ENCODE data around the gene PPHLN1. TPM values are rescaled to one million over a fixed set of nuclear protein-coding genes. Genes with fewer than 3 reads are reported as not detected.

The PPHLN1 gene, protein sequence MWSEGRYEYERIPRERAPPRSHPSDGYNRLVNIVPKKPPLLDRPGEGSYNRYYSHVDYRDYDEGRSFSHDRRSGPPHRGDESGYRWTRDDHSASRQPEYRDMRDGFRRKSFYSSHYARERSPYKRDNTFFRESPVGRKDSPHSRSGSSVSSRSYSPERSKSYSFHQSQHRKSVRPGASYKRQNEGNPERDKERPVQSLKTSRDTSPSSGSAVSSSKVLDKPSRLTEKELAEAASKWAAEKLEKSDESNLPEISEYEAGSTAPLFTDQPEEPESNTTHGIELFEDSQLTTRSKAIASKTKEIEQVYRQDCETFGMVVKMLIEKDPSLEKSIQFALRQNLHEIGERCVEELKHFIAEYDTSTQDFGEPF
- 10 to 100 TPM; 43.2 to 88.9 (median 56.0) TPM for total RNA-seq

DNA sequence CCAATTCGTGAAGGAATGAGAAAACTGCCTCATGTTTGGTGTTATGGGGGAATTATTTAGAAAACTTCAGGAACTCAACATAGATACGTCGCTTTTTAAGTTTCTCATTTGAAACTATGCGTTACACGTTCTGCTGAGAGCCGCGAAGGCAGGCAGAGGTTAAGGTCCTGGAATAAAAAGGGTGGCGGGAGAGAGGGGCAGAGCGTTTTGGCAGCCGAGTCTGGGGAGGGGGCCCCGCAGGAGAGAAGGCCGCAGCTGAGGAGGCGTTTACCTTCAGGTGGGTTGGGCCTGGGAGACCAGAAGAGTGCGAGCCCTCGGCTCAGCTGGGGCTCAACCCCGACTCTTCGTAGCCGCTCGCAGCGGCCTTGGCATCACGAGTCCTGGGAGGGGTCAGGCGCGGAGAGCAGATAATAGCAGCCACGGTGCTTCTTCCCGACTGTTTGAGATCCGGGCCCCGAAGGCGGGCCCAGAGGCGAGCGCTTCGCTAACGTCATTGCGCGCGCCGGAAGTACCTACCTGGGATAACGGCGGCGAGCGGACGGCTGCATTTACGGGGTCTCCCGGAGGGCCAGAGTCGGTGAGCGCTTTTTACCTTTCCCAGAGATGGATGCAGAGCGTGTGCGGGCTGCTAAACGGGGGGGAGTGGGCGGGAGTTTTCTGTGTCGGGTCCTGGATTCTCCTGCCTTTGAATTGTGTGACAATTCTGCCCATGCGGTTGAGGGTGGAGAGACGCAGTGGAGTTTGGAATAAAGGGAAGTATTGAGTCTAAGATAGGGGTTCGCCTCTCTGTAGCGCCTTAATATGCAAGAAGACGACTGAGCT, at the start of gene PPHLN1, which contains the start of gene ZCRB1:
TSS of gene PPHLN1 (plus strand) at position 515 of the 822 bp plus-strand sequence. CDS start 9,736 bp downstream, outside the sequence.
TSS of gene ZCRB1 (minus strand) at position 442 of the 822 bp plus-strand sequence. CDS start 1,992 bp downstream, outside the sequence.
- Histone ChIP-seq H3K27ac (peak within 1 kb of the TSS; percentile 67 to 90 (median 88)), H3K9me3 (no peaks in the 10 kb centered on the region), H3K36me3 (peaks cover 0 to 17% of the 10 kb centered on the region in 2 donors), H3K4me1 (peaks cover 11 to 43% (median 12%) of the 10 kb centered on the region in 3 donors), H3K27me3 (no peaks in the 10 kb centered on the region), H3K4me3 (peak within 1 kb of the TSS; percentile 61 to 67)
- 1 to 2% methylated on average over 19 to 21 of the region's 55 CpGs for WGBS, 2 donors (ENCODE audit: low coverage in 1 of 2)
- TF ChIP-seq, protein P1, sequence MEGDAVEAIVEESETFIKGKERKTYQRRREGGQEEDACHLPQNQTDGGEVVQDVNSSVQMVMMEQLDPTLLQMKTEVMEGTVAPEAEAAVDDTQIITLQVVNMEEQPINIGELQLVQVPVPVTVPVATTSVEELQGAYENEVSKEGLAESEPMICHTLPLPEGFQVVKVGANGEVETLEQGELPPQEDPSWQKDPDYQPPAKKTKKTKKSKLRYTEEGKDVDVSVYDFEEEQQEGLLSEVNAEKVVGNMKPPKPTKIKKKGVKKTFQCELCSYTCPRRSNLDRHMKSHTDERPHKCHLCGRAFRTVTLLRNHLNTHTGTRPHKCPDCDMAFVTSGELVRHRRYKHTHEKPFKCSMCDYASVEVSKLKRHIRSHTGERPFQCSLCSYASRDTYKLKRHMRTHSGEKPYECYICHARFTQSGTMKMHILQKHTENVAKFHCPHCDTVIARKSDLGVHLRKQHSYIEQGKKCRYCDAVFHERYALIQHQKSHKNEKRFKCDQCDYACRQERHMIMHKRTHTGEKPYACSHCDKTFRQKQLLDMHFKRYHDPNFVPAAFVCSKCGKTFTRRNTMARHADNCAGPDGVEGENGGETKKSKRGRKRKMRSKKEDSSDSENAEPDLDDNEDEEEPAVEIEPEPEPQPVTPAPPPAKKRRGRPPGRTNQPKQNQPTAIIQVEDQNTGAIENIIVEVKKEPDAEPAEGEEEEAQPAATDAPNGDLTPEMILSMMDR (IDR thresholded peaks at IDR 0.05), result peak in 2 of 4 experiments; percentile 23 to 31
- TF ChIP-seq EP300 (IDR thresholded peaks at IDR 0.05) (no peak), POLR2A (IDR thresholded peaks at IDR 0.05) (peak in 1 of 2 donors; percentile 62), POLR2AphosphoS5 (IDR thresholded peaks at IDR 0.05) (peak; percentile 82)
- ATAC-seq, result peak; percentile 95

DNA sequence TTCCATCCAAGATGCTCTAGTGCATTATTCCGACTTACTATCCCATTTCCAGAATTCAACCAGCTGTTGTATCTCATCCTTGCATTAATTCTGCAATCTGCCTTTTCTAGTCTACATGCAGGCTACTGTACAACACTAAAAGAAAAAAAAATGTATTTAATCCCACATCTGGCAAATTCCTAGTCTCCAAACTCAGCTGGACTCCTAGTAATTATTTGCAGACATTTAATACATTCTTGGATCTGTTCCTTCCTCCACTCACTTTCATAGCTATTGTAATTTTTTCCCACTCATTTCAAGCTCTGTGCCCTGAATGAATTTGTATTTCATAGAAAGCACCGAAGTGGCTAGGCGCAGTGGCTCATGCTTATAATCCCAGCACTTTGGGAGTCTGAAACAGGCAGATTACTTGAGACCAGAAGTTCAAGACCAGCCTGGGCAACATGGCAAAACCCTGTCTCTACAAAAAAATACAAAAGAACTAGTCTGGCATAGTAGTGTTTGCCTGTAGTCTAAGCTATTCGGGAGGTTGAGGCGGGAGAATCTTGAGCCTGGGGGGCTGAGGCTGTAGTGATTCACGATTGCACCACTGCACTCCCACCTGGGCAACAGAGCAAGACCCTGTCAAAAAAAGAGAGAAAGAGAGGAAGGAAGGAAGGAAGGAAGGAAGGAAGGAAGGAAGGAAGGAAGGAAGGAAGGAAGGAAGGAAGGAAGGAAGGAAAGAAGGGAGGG, 48.4 kb upstream of the PPHLN1 start:
- Histone ChIP-seq H3K27ac (no peak overlapping the region), H3K36me3 (no peaks in the 10 kb centered on the region), H3K4me3 (no peak overlapping the region), H3K9me3 (no peaks in the 10 kb centered on the region), H3K4me1 (no peaks in the 10 kb centered on the region), H3K27me3 (no peaks in the 10 kb centered on the region)
- no peak for ATAC-seq
- TF ChIP-seq POLR2A (IDR thresholded peaks at IDR 0.05) (no peak), EP300 (IDR thresholded peaks at IDR 0.05) (no peak), POLR2AphosphoS5 (IDR thresholded peaks at IDR 0.05) (no peak)
- TF ChIP-seq, protein P1 (IDR thresholded peaks at IDR 0.05), result no peak
- WGBS, 2 donors (ENCODE audit: low coverage in 1 of 2), result 50 to 59% methylated on average over 3 to 6 of the region's 6 CpGs

DNA sequence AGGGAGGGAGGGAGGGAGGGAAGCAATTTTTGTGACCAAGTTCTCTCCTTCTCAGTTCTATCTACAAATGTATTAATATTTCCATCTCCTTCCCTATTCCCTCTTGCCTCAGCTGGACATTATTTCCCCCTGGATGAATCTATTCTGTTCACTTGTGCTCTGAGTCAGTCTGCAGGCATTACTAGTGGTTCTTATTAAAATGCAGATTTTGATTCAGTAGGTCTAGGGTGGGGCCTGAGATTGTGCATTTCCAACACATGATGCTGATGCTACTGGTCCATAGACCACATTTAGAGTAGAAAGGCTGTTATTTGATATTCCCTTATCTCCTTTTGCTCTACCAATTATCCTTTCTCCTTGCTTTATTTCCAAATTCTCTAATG, 47.8 kb upstream of the PPHLN1 start:
- no peaks in the 10 kb centered on the region for H3K36me3 ChIP-seq
- TF ChIP-seq EP300 (IDR thresholded peaks at IDR 0.05) (no peak), POLR2A (IDR thresholded peaks at IDR 0.05) (no peak), POLR2AphosphoS5 (IDR thresholded peaks at IDR 0.05) (no peak)
- TF ChIP-seq, protein P1 (IDR thresholded peaks at IDR 0.05), result no peak
- H3K27ac ChIP-seq, result no peak overlapping the region
- H3K4me3 ChIP-seq, result no peak overlapping the region
- ATAC-seq, result no peak
- H3K27me3 ChIP-seq, result no peaks in the 10 kb centered on the region
- no peaks in the 10 kb centered on the region for H3K9me3 ChIP-seq
- no peaks in the 10 kb centered on the region for H3K4me1 ChIP-seq

DNA sequence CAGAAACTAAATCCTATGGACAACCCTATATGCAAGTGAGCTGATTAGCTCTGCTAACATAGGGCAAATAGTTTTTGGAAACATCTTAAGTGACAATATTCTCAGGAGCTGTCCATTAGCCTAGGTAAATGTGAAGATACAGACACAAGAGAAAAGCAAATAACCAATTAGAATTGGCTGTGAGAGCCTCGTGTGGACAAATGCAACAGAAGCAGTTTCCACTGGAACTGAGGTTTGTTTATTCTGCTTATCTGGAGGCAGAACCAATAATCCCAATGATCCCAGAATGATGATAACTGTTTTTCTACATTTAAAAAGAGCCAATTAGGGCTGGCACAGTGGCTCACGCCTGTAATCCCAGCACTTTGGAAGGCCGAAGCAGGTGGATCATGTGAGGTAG, 44.7 kb upstream of the PPHLN1 start:
- no peaks in the 10 kb centered on the region for H3K9me3 ChIP-seq
- no peak for TF ChIP-seq EP300 (IDR thresholded peaks at IDR 0.05)
- no peak for TF ChIP-seq POLR2A (IDR thresholded peaks at IDR 0.05)
- no peak for TF ChIP-seq POLR2AphosphoS5 (IDR thresholded peaks at IDR 0.05)
- TF ChIP-seq, protein P1 (IDR thresholded peaks at IDR 0.05), result no peak
- 32 to 100% methylated on average over 2 to 3 of the region's 3 CpGs for whole genome bisulfite sequencing, 2 donors (ENCODE audit: low coverage in 1 of 2)
- no peaks in the 10 kb centered on the region for H3K36me3 ChIP-seq
- H3K4me3 ChIP-seq, result no peak overlapping the region
- no peak for ATAC-seq
- H3K4me1 ChIP-seq, result no peaks in the 10 kb centered on the region
- H3K27me3 ChIP-seq, result no peaks in the 10 kb centered on the region
- H3K27ac ChIP-seq, result no peak overlapping the region
